PC-3 (cell line): ENCODE measurements around the gene ANKS1A. TPM values are rescaled to one million over a fixed set of nuclear protein-coding genes. Genes with fewer than 3 reads are reported as not detected.
A peak's percentile ranks its signal among the peaks of the same experiment; 100 is the strongest.

ENCODE experiments used
- ATAC-seq: fragments of 200-7000 bp; cut with Tn5 transposase; 2 replicates; pipeline ENCODE4 v1.9.1; 2020; ENCODE audit warnings: mild to moderate bottlenecking, moderate library complexity
- BruUV-seq: library from RNA; stranded (reverse); fragments of 400-500 nt; replicated peaks from 2 replicates; lab custom pipeline; 2021; lab: Mats Ljungman, UMichigan
- CTCF ChIA-PET: fragments of 300-600 bp; sonication (Branson Sonifier 250); formaldehyde crosslinking; loops from one replicate; lab custom pipeline; 2022; ENCODE audit warnings: antibody characterized with exemption; lab: Charles Lee
- POLR2A ChIA-PET: fragments of 300-600 bp; sonication (Branson Sonifier 250); formaldehyde crosslinking; loops from one replicate; lab custom pipeline; 2022; ENCODE audit warnings: antibody characterized with exemption; ENCODE audit not compliant: unreplicated experiment; lab: Charles Lee
- DNase-seq: peaks from one replicate; pipeline ENCODE4 v3.0.0-alpha.2; 2015
- H2AFZ ChIP-seq: fragments of 300-600 bp; sonication (generic); 2 replicates; pipeline ENCODE4 v1.6.0; 2016; ENCODE audit warnings: antibody characterized with exemption, low read length
- H3F3A ChIP-seq: fragments of 300-600 bp; sonication (generic); one replicate; pipeline ENCODE4 v1.6.0; 2017; ENCODE audit warnings: antibody characterized with exemption, low read length, control low read depth, mild to moderate bottlenecking; ENCODE audit not compliant: unreplicated experiment
- H3K27ac ChIP-seq: fragments of 300-600 bp; sonication (generic); 2 replicates; pipeline ENCODE4 v1.5.1; 2016; ENCODE audit warnings: mild to moderate bottlenecking, low read length
- H3K27me3 ChIP-seq: fragments of 300-600 bp; sonication (generic); 2 replicates; pipeline ENCODE4 v1.6.1; 2016; ENCODE audit warnings: low read length, mixed read lengths
- H3K36me3 ChIP-seq: fragments of 300-600 bp; sonication (generic); 2 replicates; pipeline ENCODE4 v1.6.1; 2016; ENCODE audit warnings: low read depth, mixed run types, low read length, mixed read lengths
- H3K4me1 ChIP-seq: fragments of 300-600 bp; sonication (generic); 2 replicates; pipeline ENCODE4 v1.5.1; 2016; ENCODE audit warnings: low read length; ENCODE audit not compliant: insufficient read depth
- H3K4me2 ChIP-seq: fragments of 300-600 bp; sonication (generic); 2 replicates; pipeline ENCODE4 v1.6.0; 2016; ENCODE audit warnings: low read length
- H3K4me3 ChIP-seq: fragments of 300-600 bp; sonication (generic); 2 replicates; pipeline ENCODE4 v1.5.1; 2016; ENCODE audit warnings: mild to moderate bottlenecking, low read length, mixed read lengths
- H3K79me2 ChIP-seq: fragments of 300-600 bp; sonication (generic); 2 replicates; pipeline ENCODE4 v1.6.1; 2017; ENCODE audit warnings: low read length, mixed read lengths
- H3K9ac ChIP-seq: fragments of 300-600 bp; sonication (generic); 2 replicates; pipeline ENCODE4 v1.6.0; 2016; ENCODE audit warnings: mild to moderate bottlenecking, low read length
- H3K9me2 ChIP-seq: fragments of 300-600 bp; sonication (generic); replicated peaks from 2 replicates; pipeline ENCODE4 v1.6.1; 2016; ENCODE audit warnings: mixed run types, low read length, mixed read lengths
- H3K9me3 ChIP-seq: fragments of 300-600 bp; sonication (generic); 2 replicates; pipeline ENCODE4 v1.6.1; 2016; ENCODE audit warnings: low read length, mixed read lengths
- H4K20me1 ChIP-seq: fragments of 300-600 bp; sonication (generic); 2 replicates; pipeline ENCODE4 v1.6.1; 2016; ENCODE audit warnings: low read length, mixed read lengths
- CTCF ChIP-seq: fragments of 300-600 bp; sonication (generic); conservative IDR thresholded peaks from 2 replicates; pipeline ENCODE4 v1.5.1; 2017; ENCODE audit warnings: antibody characterized with exemption, low read depth, mild to moderate bottlenecking, low read length
- EZH2 ChIP-seq: fragments of 300-600 bp; sonication (generic); IDR thresholded peaks from one replicate; pipeline ENCODE4 v1.6.1; 2017; ENCODE audit warnings: antibody characterized with exemption, mild to moderate bottlenecking, low read length; ENCODE audit not compliant: unreplicated experiment
- EZH2phosphoT487 ChIP-seq: fragments of 300-600 bp; sonication (generic); IDR thresholded peaks from 2 replicates; pipeline ENCODE4 v1.6.1; 2018; ENCODE audit warnings: mild to moderate bottlenecking, antibody characterized with exemption, low read length, borderline replicate concordance
- intact Hi-C: fragments of 100-400 bp; cut with micrococcal nuclease; formaldehyde crosslinking; loops from 2 replicates; pipeline ENCODE4 v1.9.0; 2023
- total RNA-seq: library from RNA; depleted of rRNA; stranded (reverse); fragments of >200 nt; gene quantifications from 2 replicates; pipeline ENCODE4 v1.2.3, GENCODE V29; 2014

ANKS1A gene
- total RNA-seq, 1 experiment from 2014 or later, result 18.8 TPM

- ChIA-PET POLR2A (no interaction called here), CTCF (no interaction called here)
- intact Hi-C loops, result no loop called here
- Histone ChIP-seq H3K27ac (no peak overlapping the region), H3K79me2 (no peaks in the 10 kb centered on the region), H3K36me3 (no peaks in the 10 kb centered on the region), H4K20me1 (no peaks in the 10 kb centered on the region), H2AFZ (no peak overlapping the region), H3K4me1 (no peaks in the 10 kb centered on the region), H3K4me3 (no peak overlapping the region), H3K9me2 (no peaks in the 10 kb centered on the region), H3K9me3 (no peaks in the 10 kb centered on the region), H3F3A (no peaks in the 10 kb centered on the region), H3K27me3 (no peaks in the 10 kb centered on the region), H3K4me2 (no peak overlapping the region), H3K9ac (no peak overlapping the region)
- TF ChIP-seq CTCF (no peak), EZH2 (no peak), EZH2phosphoT487 (no peak)
- DNase-seq (no peak), ATAC-seq (no peak)
- no TSS peak for BruUV-seq
Measured at GRCh38 chr6:35108309-35108885, 219.3 kb downstream of the ANKS1A start.

- DNase-seq (peak; percentile 48), ATAC-seq (no peak)
- TF ChIP-seq EZH2phosphoT487 (no peak), EZH2 (no peak), CTCF (no peak)
- H3K9me3 ChIP-seq, result no peaks in the 10 kb centered on the region
- no peaks in the 10 kb centered on the region for H3F3A ChIP-seq
- intact Hi-C loops, result no loop called here
- H3K79me2 ChIP-seq, result no peaks in the 10 kb centered on the region
- H3K9me2 ChIP-seq, result no peaks in the 10 kb centered on the region
- peak overlapping the region; percentile 85 for H3K27ac ChIP-seq
- no peaks in the 10 kb centered on the region for H3K27me3 ChIP-seq
- ChIA-PET CTCF (no interaction called here), POLR2A (no interaction called here)
- H3K36me3 ChIP-seq, result no peaks in the 10 kb centered on the region
- BruUV-seq, result no TSS peak
- H3K4me2 ChIP-seq, result peak overlapping the region; percentile 28
- H3K9ac ChIP-seq, result peak overlapping the region; percentile 47
- H4K20me1 ChIP-seq, result no peaks in the 10 kb centered on the region
- H3K4me3 ChIP-seq, result no peak overlapping the region
- no peak overlapping the region for H2AFZ ChIP-seq
- H3K4me1 ChIP-seq, result peaks cover 10% of the 10 kb centered on the region
Measured at GRCh38 chr6:35120746-35121145, 231.7 kb downstream of the ANKS1A start.

GRCh38 chr6:35124356-35124755 is 235.3 kb downstream of the ANKS1A start:
- Histone ChIP-seq H3K4me1 (peaks cover 10% of the 10 kb centered on the region), H3K36me3 (no peaks in the 10 kb centered on the region), H3K9ac (no peak overlapping the region), H3K27ac (no peak overlapping the region), H3K9me3 (no peaks in the 10 kb centered on the region), H4K20me1 (no peaks in the 10 kb centered on the region), H3F3A (no peaks in the 10 kb centered on the region), H3K4me3 (no peak overlapping the region), H3K79me2 (no peaks in the 10 kb centered on the region), H2AFZ (no peak overlapping the region), H3K9me2 (no peaks in the 10 kb centered on the region), H3K4me2 (no peak overlapping the region), H3K27me3 (no peaks in the 10 kb centered on the region)
- BruUV-seq, result no TSS peak
- TF ChIP-seq EZH2, result no peak
- no peak for TF ChIP-seq CTCF
- TF ChIP-seq EZH2phosphoT487, result no peak
- ChIA-PET POLR2A (no interaction called here), CTCF (no interaction called here)
- no peak for ATAC-seq
- DNase-seq, result no peak
- intact Hi-C loops, result no loop called here
